SU-DHL-6 (cell line): ENCODE measurements around the gene RPP25L.

ENCODE experiments used
- H2AFZ ChIP-seq: fragments of 200-600 bp; sonication (generic); 2 replicates; pipeline ENCODE4 v1.6.1; 2014; ENCODE audit warnings: low read depth, mild to moderate bottlenecking, moderate library complexity, mixed read lengths, antibody characterized with exemption, low read length; ENCODE audit not compliant: severe bottlenecking
- H3F3A ChIP-seq: fragments of 200-600 bp; shearing (Covaris generic); 2 replicates; pipeline ENCODE4 v1.6.0; 2016; ENCODE audit warnings: antibody characterized with exemption, mild to moderate bottlenecking; ENCODE audit not compliant: insufficient read depth
- H3K27ac ChIP-seq: fragments of 200-600 bp; sonication (generic); 2 replicates; pipeline ENCODE4 v1.5.1; 2016; ENCODE audit warnings: low read depth, mild to moderate bottlenecking, low read length, moderate library complexity, mixed read lengths
- H3K27me3 ChIP-seq: fragments of 200-600 bp; sonication (generic), shearing (Covaris generic); 2 replicates; pipeline ENCODE4 v1.6.0; 2014; ENCODE audit warnings: mild to moderate bottlenecking, low read length
- H3K36me3 ChIP-seq: fragments of 200-600 bp; sonication (generic); 2 replicates; pipeline ENCODE4 v1.6.1; 2014; ENCODE audit warnings: mild to moderate bottlenecking, low read length, mixed read lengths
- H3K4me2 ChIP-seq: fragments of 300-600, 200-600 bp; shearing (Covaris generic), sonication (generic); 2 replicates; pipeline ENCODE4 v1.6.0; 2014; ENCODE audit warnings: low read length, low read depth, mild to moderate bottlenecking; ENCODE audit not compliant: poor library complexity, severe bottlenecking
- H3K4me3 ChIP-seq: fragments of 200-600 bp; sonication (generic); 2 replicates; pipeline ENCODE4 v1.5.1; 2014; ENCODE audit warnings: antibody characterized with exemption, low read length, mild to moderate bottlenecking, mixed read lengths; ENCODE audit not compliant: insufficient read depth, poor library complexity, severe bottlenecking
- H3K79me2 ChIP-seq: fragments of 200-600 bp; sonication (generic); 2 replicates; pipeline ENCODE4 v1.6.1; 2014; ENCODE audit warnings: mild to moderate bottlenecking, low read length, moderate library complexity; ENCODE audit not compliant: insufficient read depth
- H3K9ac ChIP-seq: fragments of 200-600 bp; sonication (generic); 2 replicates; pipeline ENCODE4 v1.7.0; 2014; ENCODE audit warnings: mild to moderate bottlenecking, low read length
- H3K9me2 ChIP-seq: fragments of 200-600 bp; sonication (generic); replicated peaks from 2 replicates; pipeline ENCODE4 v1.6.1; 2014; ENCODE audit warnings: low read length; ENCODE audit not compliant: insufficient read depth
- H3K9me3 ChIP-seq: fragments of 200-600 bp; sonication (generic); 2 replicates; pipeline ENCODE4 v1.6.1; 2014; ENCODE audit warnings: low read length, mixed read lengths; ENCODE audit not compliant: insufficient read depth
- H4K20me1 ChIP-seq: fragments of 200-600 bp; sonication (generic); 2 replicates; pipeline ENCODE4 v1.6.1; 2014; ENCODE audit warnings: low read depth, mild to moderate bottlenecking, antibody characterized with exemption, low read length, moderate library complexity, mixed read lengths
- CTCF ChIP-seq: fragments of 200-600 bp; sonication (generic); IDR thresholded peaks from one replicate; pipeline ENCODE4 v1.5.1; 2017; ENCODE audit warnings: antibody characterized with exemption, mild to moderate bottlenecking, low read length, moderate library complexity; ENCODE audit not compliant: insufficient read depth, poor library complexity, severe bottlenecking
- EZH2phosphoT487 ChIP-seq: fragments of 200-600 bp; sonication (generic), shearing (Covaris generic); conservative IDR thresholded peaks from 2 replicates; pipeline ENCODE4 v1.6.1; 2018; ENCODE audit warnings: mild to moderate bottlenecking, antibody characterized with exemption, low read length, moderate library complexity, mixed read lengths

The RPP25L gene

DNA sequence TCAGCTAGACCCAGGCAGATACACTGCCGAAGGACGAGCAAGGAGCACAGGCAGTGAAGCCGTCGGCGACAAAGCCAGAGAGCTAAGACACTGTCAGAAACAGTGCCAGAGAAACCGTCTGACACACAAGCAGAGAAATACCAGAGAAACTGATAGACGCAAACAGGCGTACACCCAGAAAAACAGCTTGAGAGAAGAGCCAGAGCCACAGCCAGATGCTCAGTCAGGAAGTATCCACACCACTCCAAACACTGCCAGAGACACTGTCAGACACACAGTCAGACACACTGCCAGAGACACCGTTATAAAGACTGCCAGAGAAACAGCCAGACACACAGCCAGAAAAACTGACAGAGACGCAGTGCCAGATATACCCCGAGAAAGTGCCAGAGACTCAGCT is 41.5 kb downstream of the RPP25L start:
- Histone ChIP-seq H3K4me3 (no peak overlapping the region), H3K27ac (no peak overlapping the region), H3K9ac (no peak overlapping the region), H3K9me2 (no peaks in the 10 kb centered on the region), H3K4me2 (no peak overlapping the region), H3F3A (no peaks in the 10 kb centered on the region), H4K20me1 (no peaks in the 10 kb centered on the region), H3K27me3 (no peaks in the 10 kb centered on the region), H3K79me2 (no peaks in the 10 kb centered on the region), H3K9me3 (no peaks in the 10 kb centered on the region), H2AFZ (no peak overlapping the region), H3K36me3 (no peaks in the 10 kb centered on the region)
- no peak for TF ChIP-seq CTCF
- no peak for TF ChIP-seq EZH2phosphoT487

GRCh38 chr9:34568774-34569173 is 43.1 kb downstream of the RPP25L start:
- Histone ChIP-seq H2AFZ (no peak overlapping the region), H3K9me3 (no peaks in the 10 kb centered on the region), H3F3A (no peaks in the 10 kb centered on the region), H3K4me3 (no peak overlapping the region), H3K79me2 (no peaks in the 10 kb centered on the region), H3K9ac (no peak overlapping the region), H3K27ac (no peak overlapping the region), H3K9me2 (no peaks in the 10 kb centered on the region), H3K27me3 (no peaks in the 10 kb centered on the region), H3K36me3 (no peaks in the 10 kb centered on the region), H3K4me2 (no peak overlapping the region), H4K20me1 (no peaks in the 10 kb centered on the region)
- TF ChIP-seq CTCF = no peak

DNA sequence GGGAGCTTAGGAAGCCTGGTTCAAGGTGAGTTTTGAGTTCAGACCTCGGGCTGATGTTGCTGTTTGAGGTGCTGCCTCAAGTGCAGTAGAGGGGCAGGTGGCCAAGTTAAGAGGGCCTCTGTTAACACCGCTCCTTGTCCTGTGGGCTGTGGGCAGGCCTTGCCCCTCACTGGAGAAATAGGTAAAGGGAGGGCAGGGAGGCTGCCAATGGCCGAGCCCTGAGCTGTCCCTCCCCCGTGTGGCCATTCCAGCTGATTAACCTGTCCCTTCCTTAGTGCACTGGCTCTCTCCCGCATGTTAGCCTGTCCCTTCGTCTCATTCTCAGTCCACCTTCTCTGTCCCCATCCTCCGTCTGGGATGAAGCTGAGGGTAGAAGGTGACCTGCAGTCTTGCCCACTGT is 43.8 kb downstream of the RPP25L start:
- Histone ChIP-seq H3K9me3 (no peaks in the 10 kb centered on the region), H3F3A (no peaks in the 10 kb centered on the region), H3K9ac (no peak overlapping the region), H3K27ac (no peak overlapping the region), H3K79me2 (no peaks in the 10 kb centered on the region), H2AFZ (no peak overlapping the region), H3K27me3 (no peaks in the 10 kb centered on the region), H4K20me1 (no peaks in the 10 kb centered on the region), H3K4me2 (no peak overlapping the region), H3K4me3 (no peak overlapping the region), H3K36me3 (no peaks in the 10 kb centered on the region), H3K9me2 (no peaks in the 10 kb centered on the region)
- no peak for TF ChIP-seq CTCF
- no peak for TF ChIP-seq EZH2phosphoT487

DNA sequence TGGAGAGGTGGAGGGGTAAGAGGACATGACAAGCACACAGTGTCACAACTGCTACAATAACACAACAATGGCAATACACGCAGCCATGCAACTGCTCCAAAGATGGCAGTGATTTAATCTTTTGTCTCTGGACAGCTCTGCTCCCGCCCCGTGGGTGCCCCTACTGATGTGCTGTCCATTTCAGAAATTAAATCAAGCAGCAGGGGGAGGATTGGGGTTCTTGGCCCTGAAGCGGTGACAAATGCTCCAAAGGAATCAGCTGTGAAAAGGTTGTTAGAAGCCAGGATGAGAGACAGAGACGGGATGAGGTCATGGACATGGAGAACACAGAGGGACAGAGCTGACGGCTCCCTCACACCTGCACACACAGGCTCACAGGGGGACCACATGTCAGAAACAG is 44.9 kb downstream of the RPP25L start:
- Histone ChIP-seq H3K36me3 (no peaks in the 10 kb centered on the region), H3K4me2 (no peak overlapping the region), H4K20me1 (no peaks in the 10 kb centered on the region), H2AFZ (no peak overlapping the region), H3K27ac (no peak overlapping the region), H3K27me3 (no peaks in the 10 kb centered on the region), H3K4me3 (no peak overlapping the region), H3K79me2 (no peaks in the 10 kb centered on the region), H3K9me2 (no peaks in the 10 kb centered on the region), H3K9me3 (no peaks in the 10 kb centered on the region), H3K9ac (no peak overlapping the region), H3F3A (no peaks in the 10 kb centered on the region)
- TF ChIP-seq EZH2phosphoT487 (no peak), CTCF (no peak)
